Stimulated activated naive CD8-positive, alpha-beta T cell treated with anti-CD3 and anti-CD28 coated beads, Interleukin-15, Interleukin-2, amounts not matched to agents 100 ng/mL and 50 ng/mL, for 24 hours (primary cell): ENCODE results near the gene ZDHHC19.
"Not testable (repeated sequence)": the region's sequence is repeated elsewhere in the genome, so short reads cannot be mapped to it uniquely, and the experiment has no call there.

Experiments
- H3K27ac Mint-ChIP-seq: one replicate; pipeline ENCODE4 v1.8.0; 2021; ENCODE audit warnings: mild to moderate bottlenecking, mixed read lengths
- H3K27me3 Mint-ChIP-seq: one replicate; pipeline ENCODE4 v1.8.0; 2021; ENCODE audit warnings: mixed read lengths
- H3K36me3 Mint-ChIP-seq: one replicate; pipeline ENCODE4 v1.8.0; 2021; ENCODE audit warnings: low read depth, mixed read lengths
- H3K4me1 Mint-ChIP-seq: one replicate; pipeline ENCODE4 v1.8.0; 2021; ENCODE audit warnings: low read depth, mixed read lengths
- H3K4me3 Mint-ChIP-seq: one replicate; pipeline ENCODE4 v1.8.0; 2021; ENCODE audit warnings: mild to moderate bottlenecking, mixed read lengths
- H3K9me3 Mint-ChIP-seq: one replicate; pipeline ENCODE4 v1.8.0; 2021; ENCODE audit warnings: mixed read lengths

The ZDHHC19 gene

DNA sequence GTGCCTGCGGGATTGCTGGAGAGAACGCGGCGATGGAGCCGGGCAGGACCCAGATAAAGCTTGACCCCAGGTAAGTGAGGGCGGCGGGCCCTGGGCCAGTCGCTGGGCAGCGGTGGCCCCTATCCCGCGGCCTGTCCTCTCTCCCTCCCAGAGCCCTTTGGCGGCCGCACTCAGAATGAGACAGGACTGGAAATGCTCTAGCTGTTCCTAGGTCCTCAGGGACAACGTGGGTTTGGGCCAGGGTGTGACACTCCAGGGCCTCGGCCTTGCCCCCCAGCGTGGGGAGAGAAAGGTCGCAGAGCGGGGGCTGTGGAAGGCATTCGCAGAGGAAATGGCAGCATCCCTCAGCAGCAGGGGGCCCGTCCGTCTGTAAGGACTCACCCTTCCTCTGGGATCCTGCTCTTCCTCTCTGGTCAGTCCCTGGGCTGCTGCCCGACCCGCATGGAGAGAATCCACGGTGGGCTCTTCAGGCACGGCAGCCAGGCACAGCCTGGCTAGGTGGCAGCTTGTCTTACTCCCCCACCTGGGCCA, 5.5 kb upstream of the ZDHHC19 start:
- Mint-ChIP-seq H3K4me3 (no peak overlapping the region), H3K36me3 (no peaks in the 10 kb centered on the region), H3K27ac (no peak overlapping the region), H3K27me3 (no peaks in the 10 kb centered on the region), H3K9me3 (no peaks in the 10 kb centered on the region), H3K4me1 (peaks cover 19% of the 10 kb centered on the region)

DNA sequence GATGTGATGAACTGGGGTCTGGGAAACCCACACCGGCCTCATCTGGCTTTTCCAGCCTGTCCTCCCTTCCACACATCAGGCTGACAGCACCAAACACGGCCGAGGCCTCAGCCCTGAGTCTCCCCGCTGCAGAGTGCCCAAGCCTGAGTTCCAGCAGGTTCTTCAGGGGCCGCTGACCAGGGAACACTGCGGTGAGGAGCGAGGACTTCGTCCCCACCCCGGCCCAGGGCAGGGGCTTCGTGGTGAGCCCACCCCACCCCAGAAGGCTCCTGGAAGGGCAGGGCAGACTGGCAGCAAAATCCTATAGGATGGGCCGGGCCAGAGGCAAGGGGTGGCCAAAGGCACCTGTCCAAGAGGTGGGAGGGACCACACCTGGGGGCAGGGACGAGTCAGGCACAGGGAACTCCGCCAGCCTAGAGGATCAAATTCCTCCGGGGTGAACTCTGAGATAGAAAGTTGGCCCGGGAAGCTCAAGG, 4.9 kb upstream of the ZDHHC19 start, which contains the start of gene SLC51A:
Gene SLC51A (plus strand): TSS at position 446 of the 476 bp plus-strand sequence. CDS start 179 bp downstream, outside the sequence.
- H3K27ac Mint-ChIP-seq: no peak within 1 kb of the TSS
- no peaks in the 10 kb centered on the region for H3K36me3 Mint-ChIP-seq
- H3K4me3 Mint-ChIP-seq: no peak within 1 kb of the TSS
- no peaks in the 10 kb centered on the region for H3K27me3 Mint-ChIP-seq
- no peaks in the 10 kb centered on the region for H3K9me3 Mint-ChIP-seq
- peaks cover 19% of the 10 kb centered on the region for H3K4me1 Mint-ChIP-seq

GRCh38 chr3:196215493-196216020, 4.4 kb upstream of the ZDHHC19 start:
- no peak overlapping the region for H3K4me3 Mint-ChIP-seq
- H3K9me3 Mint-ChIP-seq: no peaks in the 10 kb centered on the region
- no peak overlapping the region for H3K27ac Mint-ChIP-seq
- H3K36me3 Mint-ChIP-seq: no peaks in the 10 kb centered on the region
- no peaks in the 10 kb centered on the region for H3K27me3 Mint-ChIP-seq
- H3K4me1 Mint-ChIP-seq: peaks cover 19% of the 10 kb centered on the region

DNA sequence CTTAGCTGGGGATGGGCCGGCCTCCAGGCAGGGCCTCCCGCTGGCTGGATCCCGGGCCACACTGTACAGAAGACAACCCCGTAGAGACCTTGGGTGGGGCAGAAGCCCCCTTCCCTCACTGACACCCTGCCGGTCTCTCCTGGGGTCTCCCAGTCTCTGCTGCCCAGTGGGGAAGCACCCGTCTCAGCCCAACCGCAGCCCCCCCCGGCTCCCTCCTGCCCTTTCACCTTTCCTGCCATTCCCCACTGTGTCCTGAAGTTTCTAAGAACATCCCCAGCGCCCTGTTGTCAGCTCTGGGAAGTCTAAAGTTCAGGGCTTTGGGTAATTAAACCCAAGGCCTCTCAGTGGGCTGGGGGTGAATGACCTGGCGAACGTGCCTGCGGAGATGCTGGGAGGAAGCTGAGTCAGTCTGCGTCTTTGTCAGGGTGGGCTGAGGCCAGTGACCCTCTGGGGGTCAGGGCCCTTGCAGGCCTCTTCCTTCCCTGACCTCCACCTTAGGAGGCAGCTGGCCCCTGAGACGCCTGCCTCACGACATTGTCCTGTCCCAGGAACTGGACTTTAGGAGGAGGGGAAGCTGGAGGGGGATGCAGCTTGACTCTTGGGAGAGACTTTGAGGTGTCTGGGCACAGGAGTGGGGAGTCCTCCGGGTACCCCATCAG, 3.7 kb upstream of the ZDHHC19 start:
- no peaks in the 10 kb centered on the region for H3K36me3 Mint-ChIP-seq
- H3K4me1 Mint-ChIP-seq: peaks cover 17% of the 10 kb centered on the region
- H3K27me3 Mint-ChIP-seq: no peaks in the 10 kb centered on the region
- no peak overlapping the region for H3K4me3 Mint-ChIP-seq
- H3K27ac Mint-ChIP-seq: no peak overlapping the region
- no peaks in the 10 kb centered on the region for H3K9me3 Mint-ChIP-seq

GRCh38 chr3:196209944-196210672, 1.1 kb downstream of the ZDHHC19 start:
- H3K36me3 Mint-ChIP-seq, H3K4me3 Mint-ChIP-seq, H3K27me3 Mint-ChIP-seq, H3K9me3 Mint-ChIP-seq: not testable (repeated sequence)
- peaks cover 12% of the 10 kb centered on the region for H3K4me1 Mint-ChIP-seq
- H3K27ac Mint-ChIP-seq: peak overlapping the region; percentile 32

DNA sequence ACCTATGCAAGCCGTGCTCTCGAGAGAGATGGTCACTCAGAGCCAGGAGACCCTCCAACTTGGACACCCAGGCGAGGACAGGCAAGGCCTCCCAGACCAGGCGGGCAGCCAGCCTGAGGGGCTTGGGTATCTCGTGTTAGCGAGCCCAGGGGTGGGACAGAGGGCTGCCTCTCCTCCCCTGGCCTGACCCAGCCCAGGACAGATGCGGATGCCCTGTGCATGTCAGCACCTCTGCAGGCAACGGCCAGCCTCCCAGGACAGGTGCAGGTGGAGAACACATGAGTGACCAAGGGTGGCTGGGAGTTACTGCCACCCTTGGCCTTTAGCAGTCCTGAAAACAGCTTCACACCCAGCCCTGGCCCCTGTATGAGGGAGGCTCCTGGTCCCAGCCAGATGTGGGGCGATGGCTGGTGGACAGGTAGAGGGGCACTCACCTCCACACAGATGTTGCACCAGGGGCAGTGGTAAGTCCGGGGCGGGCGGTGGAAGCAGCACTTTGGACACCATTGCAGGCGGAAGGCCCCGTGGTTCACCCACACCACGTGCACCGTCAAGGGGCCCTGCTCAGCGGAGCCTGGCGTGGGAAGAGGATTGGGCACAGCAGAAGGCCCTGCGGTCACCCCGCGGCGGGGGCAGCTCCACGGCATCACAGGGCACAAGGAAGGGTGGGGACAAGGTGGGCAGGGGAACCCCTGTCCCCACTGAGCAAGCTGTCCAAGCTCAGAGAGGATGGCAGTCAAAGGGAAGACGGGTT, 2.1 kb downstream of the ZDHHC19 start:
- Mint-ChIP-seq H3K27me3 (peaks cover 6% of the 10 kb centered on the region), H3K9me3 (no peaks in the 10 kb centered on the region), H3K27ac (no peak overlapping the region), H3K4me3 (peak overlapping the region; percentile 20), H3K36me3 (no peaks in the 10 kb centered on the region), H3K4me1 (peaks cover 13% of the 10 kb centered on the region)

DNA sequence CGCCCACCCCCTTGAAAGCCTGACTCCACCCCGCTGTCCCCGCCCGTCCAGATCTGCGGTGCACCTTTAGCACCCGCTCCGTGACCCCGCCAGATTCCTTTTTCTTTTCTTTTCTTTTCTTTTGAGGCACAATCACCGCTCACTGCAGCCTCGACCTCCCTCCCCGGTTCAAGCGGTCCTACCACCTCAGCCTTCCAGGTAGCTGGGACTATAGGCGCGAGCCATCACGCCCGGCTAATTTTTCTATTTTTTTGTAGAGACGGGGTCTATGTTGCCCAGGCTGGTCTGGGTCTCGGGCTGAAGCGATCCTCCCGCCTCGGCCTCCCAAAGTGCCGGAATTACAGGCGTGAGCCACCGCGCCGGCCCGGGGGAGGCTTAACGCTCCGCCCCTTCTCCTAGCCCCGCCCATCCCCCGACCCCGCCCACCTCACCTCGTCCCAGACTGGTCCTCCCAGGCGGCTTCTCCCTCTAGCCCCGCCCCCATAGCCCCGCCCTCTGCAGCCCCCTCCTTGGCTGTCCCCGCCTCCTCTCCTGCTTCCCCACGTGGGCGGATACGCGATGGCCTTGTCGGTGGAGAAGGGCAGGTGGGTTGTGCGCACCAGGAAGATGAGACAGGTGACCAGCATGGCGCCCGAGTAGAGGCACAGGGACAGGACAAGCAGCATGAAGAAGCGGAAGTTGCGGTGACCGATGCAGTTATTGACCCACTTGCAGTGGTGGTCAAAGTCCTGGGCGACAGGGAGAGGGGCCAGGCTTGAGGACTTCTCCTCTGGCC, 3.2 kb downstream of the ZDHHC19 start:
- Mint-ChIP-seq H3K4me1 (peaks cover 22% of the 10 kb centered on the region), H3K27ac (no peak overlapping the region), H3K36me3 (no peaks in the 10 kb centered on the region), H3K4me3 (peak overlapping the region; percentile 74), H3K27me3 (peaks cover 6% of the 10 kb centered on the region), H3K9me3 (no peaks in the 10 kb centered on the region)

DNA sequence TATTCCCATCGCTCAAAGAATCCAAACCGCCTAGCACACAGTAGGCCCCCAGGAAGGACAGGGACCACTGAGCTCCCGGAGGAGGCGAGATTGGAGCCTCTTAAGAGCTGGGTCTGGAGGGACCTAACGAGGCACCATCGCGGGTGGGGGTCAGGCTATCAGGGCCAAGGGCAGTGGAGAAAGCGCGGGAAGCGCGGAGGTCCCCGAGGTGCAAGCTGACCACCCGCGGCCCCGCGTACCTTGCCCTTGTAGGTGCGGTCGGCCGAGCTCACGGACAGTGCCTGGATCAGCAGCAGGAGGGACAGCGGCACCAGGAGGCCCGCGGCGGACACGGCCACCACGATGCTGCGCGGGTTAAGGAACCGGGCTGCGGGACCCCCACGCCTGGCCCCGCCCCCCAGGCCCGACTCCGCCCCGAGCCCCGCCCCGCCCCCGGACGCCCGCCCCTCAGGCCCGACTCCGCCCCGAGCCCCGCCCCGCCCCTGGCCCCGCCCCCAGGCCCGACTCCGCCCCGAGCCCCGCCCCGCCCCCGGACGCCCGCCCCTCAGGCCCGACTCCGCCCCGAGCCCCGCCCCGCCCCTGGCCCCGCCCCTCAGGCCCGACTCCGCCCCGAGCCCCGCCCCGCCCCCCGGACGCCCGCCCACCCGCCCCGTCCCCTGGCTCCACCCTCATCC, 3.9 kb downstream of the ZDHHC19 start:
- Mint-ChIP-seq H3K4me1 (peaks cover 25% of the 10 kb centered on the region), H3K9me3 (no peaks in the 10 kb centered on the region), H3K27me3 (peaks cover 6% of the 10 kb centered on the region), H3K27ac (no peak overlapping the region), H3K4me3 (peak overlapping the region; percentile 74), H3K36me3 (no peaks in the 10 kb centered on the region)

GRCh38 chr3:196205442-196206205, 5.6 kb downstream of the ZDHHC19 start:
- H3K4me1 Mint-ChIP-seq: peaks cover 25% of the 10 kb centered on the region
- not testable (repeated sequence) for H3K27me3 Mint-ChIP-seq

GRCh38 chr3:196203846-196204245, 7.4 kb downstream of the ZDHHC19 start:
- Mint-ChIP-seq H3K27ac (no peak overlapping the region), H3K4me3 (no peak overlapping the region), H3K27me3 (peaks cover 6% of the 10 kb centered on the region), H3K9me3 (no peaks in the 10 kb centered on the region), H3K4me1 (peaks cover 25% of the 10 kb centered on the region), H3K36me3 (no peaks in the 10 kb centered on the region)

More at GRCh38 chr3:196205442-196206205, 5.6 kb downstream of the ZDHHC19 start:
- not testable (repeated sequence) for H3K36me3 Mint-ChIP-seq, H3K27ac Mint-ChIP-seq, H3K4me3 Mint-ChIP-seq, H3K9me3 Mint-ChIP-seq

DNA sequence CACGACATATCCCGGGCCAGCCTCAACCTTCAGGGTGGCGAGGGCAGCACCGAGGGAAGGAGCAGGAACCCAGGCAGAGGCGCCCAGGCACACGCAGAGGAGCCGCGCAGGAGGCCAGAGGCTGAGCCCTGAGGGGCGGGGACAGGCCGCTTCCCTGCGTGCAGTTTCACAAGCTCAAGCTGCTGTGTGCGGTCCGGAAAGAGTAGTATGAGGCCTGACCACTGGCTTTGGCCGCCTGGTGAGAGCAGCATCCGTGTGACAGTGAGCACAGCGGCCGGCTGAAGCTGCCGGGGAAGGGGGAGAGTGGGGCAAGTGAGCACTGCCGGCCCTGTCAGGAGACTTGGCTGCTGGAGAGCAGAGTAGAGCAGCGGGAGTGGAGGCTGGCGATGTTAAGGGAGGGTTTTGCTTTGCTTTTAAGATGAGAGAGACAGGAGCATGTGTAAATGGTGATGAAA, 8.7 kb downstream of the ZDHHC19 start:
- no peak overlapping the region for H3K27ac Mint-ChIP-seq
- H3K4me1 Mint-ChIP-seq: peaks cover 25% of the 10 kb centered on the region
- H3K9me3 Mint-ChIP-seq: no peaks in the 10 kb centered on the region
- no peak overlapping the region for H3K4me3 Mint-ChIP-seq
- peaks cover 6% of the 10 kb centered on the region for H3K27me3 Mint-ChIP-seq
- no peaks in the 10 kb centered on the region for H3K36me3 Mint-ChIP-seq

DNA sequence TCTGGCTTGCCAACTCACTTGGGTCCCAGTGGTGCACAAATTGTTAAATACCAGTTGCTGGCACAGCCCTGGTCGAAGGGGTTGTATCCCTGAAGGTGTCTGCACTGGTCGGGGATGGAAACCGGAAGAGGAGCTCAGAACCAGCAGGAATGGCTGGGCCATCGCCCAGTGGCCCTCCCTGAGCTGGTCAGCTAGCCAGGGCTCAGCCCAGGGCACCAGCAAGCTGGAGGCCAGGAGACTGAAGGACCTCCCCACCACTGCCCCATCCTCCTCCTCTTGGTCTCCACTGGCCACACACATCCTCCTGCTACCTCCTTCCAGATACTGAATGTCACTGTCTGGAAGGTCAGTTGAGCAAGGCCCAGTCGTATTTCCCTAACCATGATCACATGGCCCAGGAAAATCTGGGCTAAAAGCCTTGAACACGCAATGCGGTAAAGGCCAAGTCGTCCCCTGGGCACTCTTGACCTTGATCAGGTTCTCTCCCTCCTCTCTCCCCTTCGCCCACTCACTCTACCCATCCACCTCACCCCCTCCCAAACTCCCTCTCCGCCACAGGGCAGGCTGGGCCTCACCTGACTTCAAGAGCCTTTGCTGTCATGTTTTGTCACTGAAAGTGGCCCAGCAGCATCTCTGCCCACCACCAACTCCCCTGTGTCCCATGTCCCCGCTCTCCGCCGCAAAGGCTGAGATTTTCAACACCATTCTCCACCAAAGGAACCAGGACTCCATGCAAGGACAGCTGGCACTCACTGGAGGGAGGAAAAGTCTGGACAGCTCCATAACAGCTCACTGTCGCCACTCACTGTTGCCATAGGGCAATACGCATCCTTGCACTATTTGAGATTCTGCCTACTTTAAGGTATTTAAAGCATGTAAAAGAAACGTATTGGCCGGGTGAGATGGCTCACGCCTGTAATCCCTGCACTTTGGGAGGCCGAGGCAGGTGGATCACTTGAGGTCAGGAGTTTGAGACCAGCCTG, 12.1 kb downstream of the ZDHHC19 start:
- Mint-ChIP-seq H3K4me1 (peaks cover 33% of the 10 kb centered on the region), H3K4me3 (no peak overlapping the region), H3K9me3 (no peaks in the 10 kb centered on the region), H3K27ac (no peak overlapping the region), H3K36me3 (no peaks in the 10 kb centered on the region), H3K27me3 (no peaks in the 10 kb centered on the region)
